IMR-90 (cell line): ENCODE results near the gene SIDT1. TPM values are rescaled to one million over a fixed set of nuclear protein-coding genes. Genes with fewer than 3 reads are reported as not detected.

Source experiments
- ATAC-seq: fragments of 200-7000 bp; cut with Tn5 transposase; 2 replicates; pipeline ENCODE4 v1.9.1; 2020; ENCODE audit warnings: low read depth, mild to moderate bottlenecking, moderate library complexity
- BruUV-seq: library from RNA; stranded (reverse); fragments of 400-500 nt; replicated peaks from 2 replicates; lab custom pipeline; 2021; lab: Mats Ljungman, UMichigan
- CTCF ChIA-PET: fragments of 300-600 bp; formaldehyde crosslinking; extraction: SDS; loops from one replicate; lab custom pipeline; 2021; ENCODE audit warnings: antibody characterized with exemption; lab: Yijun Ruan, JAX
- POLR2A ChIA-PET: fragments of 300-600 bp; sonication (Branson Sonifier 250); formaldehyde crosslinking; loops from one replicate; lab custom pipeline; 2022; ENCODE audit warnings: antibody characterized with exemption; ENCODE audit not compliant: unreplicated experiment; lab: Charles Lee
- DNase-seq: peaks from one replicate; pipeline ENCODE4 v3.0.0; 2013
- H2AFZ ChIP-seq: replicated peaks from 2 replicates; pipeline ENCODE3; 2013; ENCODE audit warnings: low read length, mild to moderate bottlenecking; ENCODE audit not compliant: poor library complexity
- H2AK5ac ChIP-seq: 2 replicates; pipeline ENCODE4 v1.6.1; 2013; ENCODE audit warnings: low read depth, low read length, inconsistent platforms
- H2AK9ac ChIP-seq: replicated peaks from 2 replicates; pipeline ENCODE3; 2013; ENCODE audit warnings: mild to moderate bottlenecking, low read depth, low read length, moderate library complexity; ENCODE audit not compliant: poor library complexity
- H2BK120ac ChIP-seq: 2 replicates; pipeline ENCODE4 v1.6.1; 2013; ENCODE audit warnings: low read depth, low read length, inconsistent platforms
- H2BK15ac ChIP-seq: 3 replicates; pipeline ENCODE4 v1.6.1; 2013; ENCODE audit warnings: low read depth, low read length, inconsistent platforms
- H2BK20ac ChIP-seq: 2 replicates; pipeline ENCODE4 v1.6.1; 2013; ENCODE audit warnings: low read depth, mild to moderate bottlenecking, inconsistent platforms, low read length, moderate library complexity
- H2BK5ac ChIP-seq: 2 replicates; pipeline ENCODE4 v1.6.1; 2013; ENCODE audit warnings: mild to moderate bottlenecking, low read depth, low read length, inconsistent platforms; ENCODE audit not compliant: poor library complexity, severe bottlenecking
- H3K14ac ChIP-seq: replicated peaks from 2 replicates; pipeline ENCODE4 v1.6.1; 2013; ENCODE audit warnings: low read depth, low read length, inconsistent platforms
- H3K18ac ChIP-seq: 2 replicates; pipeline ENCODE4 v1.6.1; 2013; ENCODE audit warnings: low read depth, low read length, control low read depth
- H3K23ac ChIP-seq: 2 replicates; pipeline ENCODE4 v1.6.1; 2013; ENCODE audit warnings: low read depth, low read length, inconsistent platforms
- H3K27ac ChIP-seq: 2 replicates; pipeline ENCODE4 v1.5.1; 2013; ENCODE audit warnings: mild to moderate bottlenecking, control low read depth, low read length; ENCODE audit not compliant: insufficient read depth
- H3K27me3 ChIP-seq: 2 replicates; pipeline ENCODE4 v1.6.1; 2013; ENCODE audit warnings: low read length; ENCODE audit not compliant: control insufficient read depth, insufficient read depth
- H3K36me3 ChIP-seq: 2 replicates; pipeline ENCODE4 v1.6.1; 2013; ENCODE audit warnings: low read length, mixed read lengths; ENCODE audit not compliant: control insufficient read depth, insufficient read depth
- H3K4ac ChIP-seq: 2 replicates; pipeline ENCODE4 v1.6.1; 2013; ENCODE audit warnings: low read depth, low read length, inconsistent platforms
- H3K4me1 ChIP-seq: 2 replicates; pipeline ENCODE4 v1.6.1; 2013; ENCODE audit warnings: low read length, mixed read lengths; ENCODE audit not compliant: control insufficient read depth, insufficient read depth
- H3K4me2 ChIP-seq: 2 replicates; pipeline ENCODE4 v1.6.1; 2013; ENCODE audit warnings: low read depth, mild to moderate bottlenecking, control low read depth, low read length, moderate library complexity
- H3K4me3 ChIP-seq: 2 replicates; pipeline ENCODE4 v1.5.1; 2013; ENCODE audit warnings: low read depth, mild to moderate bottlenecking, control low read depth, low read length, moderate library complexity; ENCODE audit not compliant: insufficient read depth
- H3K56ac ChIP-seq: 2 replicates; pipeline ENCODE4 v1.6.1; 2013; ENCODE audit warnings: low read length, inconsistent platforms; ENCODE audit not compliant: insufficient read depth; ENCODE audit errors: extremely low read depth
- H3K79me1 ChIP-seq, 2 experiments: 2 replicates each; pipeline ENCODE4 v1.6.1; 2013; ENCODE audit warnings: low read length in 2 of 2, inconsistent platforms in 1 of 2, low read depth in 1 of 2
- H3K9ac ChIP-seq: 2 replicates; pipeline ENCODE4 v1.6.1; 2013; ENCODE audit warnings: low read depth, low read length, control low read depth
- H3K9me1 ChIP-seq: 2 replicates; pipeline ENCODE4 v1.6.1; 2013; ENCODE audit warnings: low read length, inconsistent platforms; ENCODE audit not compliant: insufficient read depth
- H3K9me3 ChIP-seq: 2 replicates; pipeline ENCODE4 v1.6.1; 2013; ENCODE audit warnings: low read length; ENCODE audit not compliant: control insufficient read depth, insufficient read depth
- H4K20me1 ChIP-seq: 2 replicates; pipeline ENCODE4 v1.6.1; 2013; ENCODE audit warnings: low read length, inconsistent platforms; ENCODE audit not compliant: insufficient read depth
- H4K5ac ChIP-seq: 2 replicates; pipeline ENCODE4 v1.6.1; 2013; ENCODE audit warnings: mild to moderate bottlenecking, low read depth, low read length, control low read depth
- H4K8ac ChIP-seq, 2 experiments: 2 replicates each; pipeline ENCODE4 v1.6.1; 2013; ENCODE audit warnings: low read depth in 2 of 2, low read length in 2 of 2, control low read depth in 1 of 2, inconsistent platforms in 1 of 2
- H4K91ac ChIP-seq: 2 replicates; pipeline ENCODE4 v1.6.1; 2013; ENCODE audit warnings: low read depth, low read length, inconsistent platforms; ENCODE audit not compliant: insufficient read depth
- BHLHE40 ChIP-seq: fragments of 150-350 bp; IDR thresholded peaks from 2 replicates; pipeline ENCODE4 v1.6.1; 2016; ENCODE audit warnings: mild to moderate bottlenecking, low read depth, low read length
- CEBPB ChIP-seq: IDR thresholded peaks from 2 replicates; pipeline ENCODE4 v1.6.1; 2012; ENCODE audit warnings: low read depth, low read length, improper control_type of control experiment
- FOS ChIP-seq: fragments of 150-350 bp; IDR thresholded peaks from 2 replicates; pipeline ENCODE4 v1.6.1; 2016; ENCODE audit warnings: low read depth, low read length
- MAFK ChIP-seq: IDR thresholded peaks from 2 replicates; pipeline ENCODE4 v1.6.1; 2012; ENCODE audit warnings: low read depth, low read length, improper control_type of control experiment
- MXI1 ChIP-seq: IDR thresholded peaks from 2 replicates; pipeline ENCODE4 v1.6.1; 2012; ENCODE audit warnings: low read depth, mild to moderate bottlenecking, low read length, moderate library complexity, borderline replicate concordance
- NFE2L2 ChIP-seq: fragments of 150-350 bp; IDR thresholded peaks from 2 replicates; pipeline ENCODE4 v1.6.1; 2016; ENCODE audit warnings: low read depth, mild to moderate bottlenecking, low read length
- POLR2A ChIP-seq: IDR thresholded peaks from 2 replicates; pipeline ENCODE4 v1.6.1; 2012; ENCODE audit warnings: mild to moderate bottlenecking, low read depth, low read length
- RAD21 ChIP-seq: IDR thresholded peaks from 2 replicates; pipeline ENCODE4 v1.6.1; 2012; ENCODE audit warnings: low read length, improper control_type of control experiment
- RCOR1 ChIP-seq: IDR thresholded peaks from 2 replicates; pipeline ENCODE4 v1.6.1; 2012; ENCODE audit warnings: mild to moderate bottlenecking, low read length, improper control_type of control experiment; ENCODE audit not compliant: insufficient replicate concordance
- RFX5 ChIP-seq: IDR thresholded peaks from 2 replicates; pipeline ENCODE4 v1.8.0; 2012; ENCODE audit warnings: low read depth, mild to moderate bottlenecking, low read length, moderate library complexity
- SMC3 ChIP-seq: fragments of 150-350 bp; IDR thresholded peaks from 2 replicates; pipeline ENCODE4 v1.6.1; 2016; ENCODE audit warnings: low read depth, mild to moderate bottlenecking, antibody characterized with exemption, low read length, moderate library complexity
- WGBS, 2 experiments: methylation state at CpG; one replicate each; pipeline versions ENCODE4 v1.1.5 to v1.1.7; 2013; ENCODE audit warnings: missing lambda C conversion rate in 2 of 2; ENCODE audit not compliant: insufficient read length in 1 of 2; ENCODE audit errors: extremely low coverage in 2 of 2; 5-methylcytosine and 5-hydroxymethylcytosine counted together
- dilution Hi-C: fragments of 300-500 bp; cut with HindIII; formaldehyde crosslinking; loops from one replicate; pipeline ENCODE4 v1.14.3; 2018; ENCODE audit warnings: low sequenced_read_pairs; ENCODE audit not compliant: unreplicated experiment
- in situ Hi-C: fragments of 300-500 bp; cut with MboI; formaldehyde crosslinking; loops from 3 replicates; pipeline ENCODE4 v1.14.3; 2019; ENCODE audit warnings: low sequenced_read_pairs, inconsistent platforms, mixed read lengths
- intact Hi-C: fragments of 100-400 bp; cut with micrococcal nuclease; formaldehyde crosslinking; loops from 2 replicates; pipeline ENCODE4 v1.10.0; 2022
- polyA plus RNA-seq, 3 experiments: library from polyadenylated mRNA; depleted of rRNA; stranded (reverse); fragments of >200 nt; gene quantifications; 2 replicates each; pipeline ENCODE4 v1.2.3, GENCODE V29; 2012; ENCODE audit warnings: low replicate concordance in 1 of 3
- total RNA-seq: library from RNA; depleted of rRNA; stranded (reverse); fragments of >200 nt; gene quantifications from 2 replicates; pipeline ENCODE4 v1.2.3, GENCODE V29; 2012
- TF ChIP-seq, protein P1 (sequence below): fragments of 150-350 bp; IDR thresholded peaks from 2 replicates; pipeline ENCODE4 v1.6.1; 2017; ENCODE audit warnings: mild to moderate bottlenecking, antibody characterized with exemption, low read length, low read depth
- TF ChIP-seq, protein P2 (sequence below): fragments of 150-350 bp; IDR thresholded peaks from 2 replicates; pipeline ENCODE4 v1.6.1; 2016; ENCODE audit warnings: low read depth, mild to moderate bottlenecking, low read length, moderate library complexity, borderline replicate concordance
- TF ChIP-seq, protein P3 (sequence below): conservative IDR thresholded peaks from 2 replicates; pipeline ENCODE4 v1.5.1; 2012; ENCODE audit warnings: mild to moderate bottlenecking, low read depth, low read length, improper control_type of control experiment

The SIDT1 gene
- total and polyA plus RNA-seq, 2 of the 4 experiments (the other 2 are of a cell fraction): not detected

DNA sequence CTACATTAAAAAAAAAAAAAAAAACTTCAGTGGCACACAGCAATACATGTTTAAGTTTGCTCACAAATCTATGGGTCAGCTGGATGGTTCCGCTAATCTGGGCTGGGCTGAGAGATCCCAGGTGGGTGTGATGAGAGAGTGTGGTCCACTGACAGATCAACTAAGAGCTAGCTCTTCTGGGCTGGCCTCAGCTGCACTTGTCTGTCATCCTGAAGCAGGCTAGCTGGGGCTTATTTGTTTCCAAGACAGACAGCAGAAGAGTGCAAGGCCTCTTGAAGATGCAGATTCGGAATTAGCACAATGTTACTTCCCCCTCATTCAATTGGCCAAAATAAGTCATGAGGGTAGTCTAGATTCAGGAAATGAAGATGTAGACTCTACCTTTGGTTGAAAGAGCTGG lies 56.5 kb downstream of the SIDT1 start:
- in situ Hi-C loops: no loop called here
- Histone ChIP-seq H3K27me3 (peaks cover 19% of the 10 kb centered on the region), H3K4me2 (no peak overlapping the region), H3K23ac (no peak overlapping the region), H4K91ac (no peak overlapping the region), H3K4me3 (no peak overlapping the region), H2BK5ac (no peak overlapping the region), H3K4ac (no peak overlapping the region), H3K79me1 (no peaks in the 10 kb centered on the region), H3K9me3 (no peaks in the 10 kb centered on the region), H3K4me1 (no peaks in the 10 kb centered on the region), H2AFZ (no peak overlapping the region), H2AK5ac (no peak overlapping the region), H2BK120ac (no peak overlapping the region), H3K56ac (no peak overlapping the region), H3K9me1 (no peaks in the 10 kb centered on the region), H2BK15ac (no peak overlapping the region), H4K20me1 (no peaks in the 10 kb centered on the region), H3K18ac (no peak overlapping the region), H3K9ac (no peak overlapping the region), H3K14ac (no peak overlapping the region), H2BK20ac (no peak overlapping the region), H3K36me3 (no peaks in the 10 kb centered on the region), H4K5ac (no peak overlapping the region), H3K27ac (no peak overlapping the region), H2AK9ac (no peak overlapping the region), H4K8ac (no peak overlapping the region)
- WGBS, 2 experiments: no CpG with 5 or more reads among the region's 2 CpGs
- dilution Hi-C loops: no loop called here
- BruUV-seq: no TSS peak
- ChIA-PET CTCF (interaction anchor here (0.6 to 1.2 kb wide), 2 partner anchors 73 to 839 kb away, joined by 3 read pairs; no protein-coding TSS in a partner anchor), POLR2A (no interaction called here)
- TF ChIP-seq, protein P1, sequence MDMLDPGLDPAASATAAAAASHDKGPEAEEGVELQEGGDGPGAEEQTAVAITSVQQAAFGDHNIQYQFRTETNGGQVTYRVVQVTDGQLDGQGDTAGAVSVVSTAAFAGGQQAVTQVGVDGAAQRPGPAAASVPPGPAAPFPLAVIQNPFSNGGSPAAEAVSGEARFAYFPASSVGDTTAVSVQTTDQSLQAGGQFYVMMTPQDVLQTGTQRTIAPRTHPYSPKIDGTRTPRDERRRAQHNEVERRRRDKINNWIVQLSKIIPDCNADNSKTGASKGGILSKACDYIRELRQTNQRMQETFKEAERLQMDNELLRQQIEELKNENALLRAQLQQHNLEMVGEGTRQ: no peak
- TF ChIP-seq BHLHE40 (no peak), SMC3 (no peak), RAD21 (no peak), POLR2A (no peak), RFX5 (no peak), CEBPB (no peak), FOS (no peak), MXI1 (no peak), RCOR1 (no peak), NFE2L2 (no peak), MAFK (no peak)
- TF ChIP-seq, protein P2, sequence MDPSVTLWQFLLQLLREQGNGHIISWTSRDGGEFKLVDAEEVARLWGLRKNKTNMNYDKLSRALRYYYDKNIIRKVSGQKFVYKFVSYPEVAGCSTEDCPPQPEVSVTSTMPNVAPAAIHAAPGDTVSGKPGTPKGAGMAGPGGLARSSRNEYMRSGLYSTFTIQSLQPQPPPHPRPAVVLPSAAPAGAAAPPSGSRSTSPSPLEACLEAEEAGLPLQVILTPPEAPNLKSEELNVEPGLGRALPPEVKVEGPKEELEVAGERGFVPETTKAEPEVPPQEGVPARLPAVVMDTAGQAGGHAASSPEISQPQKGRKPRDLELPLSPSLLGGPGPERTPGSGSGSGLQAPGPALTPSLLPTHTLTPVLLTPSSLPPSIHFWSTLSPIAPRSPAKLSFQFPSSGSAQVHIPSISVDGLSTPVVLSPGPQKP: no peak
- TF ChIP-seq, protein P3, sequence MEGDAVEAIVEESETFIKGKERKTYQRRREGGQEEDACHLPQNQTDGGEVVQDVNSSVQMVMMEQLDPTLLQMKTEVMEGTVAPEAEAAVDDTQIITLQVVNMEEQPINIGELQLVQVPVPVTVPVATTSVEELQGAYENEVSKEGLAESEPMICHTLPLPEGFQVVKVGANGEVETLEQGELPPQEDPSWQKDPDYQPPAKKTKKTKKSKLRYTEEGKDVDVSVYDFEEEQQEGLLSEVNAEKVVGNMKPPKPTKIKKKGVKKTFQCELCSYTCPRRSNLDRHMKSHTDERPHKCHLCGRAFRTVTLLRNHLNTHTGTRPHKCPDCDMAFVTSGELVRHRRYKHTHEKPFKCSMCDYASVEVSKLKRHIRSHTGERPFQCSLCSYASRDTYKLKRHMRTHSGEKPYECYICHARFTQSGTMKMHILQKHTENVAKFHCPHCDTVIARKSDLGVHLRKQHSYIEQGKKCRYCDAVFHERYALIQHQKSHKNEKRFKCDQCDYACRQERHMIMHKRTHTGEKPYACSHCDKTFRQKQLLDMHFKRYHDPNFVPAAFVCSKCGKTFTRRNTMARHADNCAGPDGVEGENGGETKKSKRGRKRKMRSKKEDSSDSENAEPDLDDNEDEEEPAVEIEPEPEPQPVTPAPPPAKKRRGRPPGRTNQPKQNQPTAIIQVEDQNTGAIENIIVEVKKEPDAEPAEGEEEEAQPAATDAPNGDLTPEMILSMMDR: no peak
- intact Hi-C loops: no loop called here
- no peak for DNase-seq
- no peak for ATAC-seq
